Motor neuron (in vitro differentiated cells): ENCODE data around the gene ACACB. TPM values are rescaled to one million over a fixed set of nuclear protein-coding genes. Genes with fewer than 3 reads are reported as not detected.

Experiments used
- ATAC-seq, 8 experiments: fragments of 200-7000 bp; cut with Tn5 transposase; replicated peaks in 6 of 8; 2 replicates each; pipeline ENCODE4 v1.8.0; 2021; ENCODE audit warnings: mild to moderate bottlenecking in 8 of 8, moderate library complexity in 8 of 8
- H3K27ac ChIP-seq, 2 donors: fragments of 250-450 bp; sonication (Bioruptor Pico); 2 replicates each; pipeline ENCODE4 v1.9.0; 2021; ENCODE audit warnings: antibody characterized with exemption in 2 of 2, mild to moderate bottlenecking in 2 of 2, moderate library complexity in 1 of 2
- H3K4me1 ChIP-seq, 2 donors: fragments of 250-450 bp; sonication (Bioruptor Pico); replicated peaks in 1 of 2; 2 replicates each; pipeline ENCODE4 v1.6.1; 2021; ENCODE audit warnings: antibody characterized with exemption in 2 of 2, mild to moderate bottlenecking in 2 of 2, moderate library complexity in 1 of 2
- H3K4me3 ChIP-seq, 5 donors: fragments of 250-450 bp; sonication (Bioruptor Pico); 2 replicates each; pipeline ENCODE4 v1.9.0; 2021; ENCODE audit warnings: antibody characterized with exemption in 5 of 5, mild to moderate bottlenecking in 5 of 5, moderate library complexity in 4 of 5
- WGBS, 10 experiments: fragments of 450-650 bp; shearing (Covaris generic); methylation state at CpG; one replicate each; pipeline ENCODE4 v1.0.0; 2022; 5-methylcytosine and 5-hydroxymethylcytosine counted together
- in situ Hi-C, 9 experiments: fragments of 400-800 bp; cut with MboI; loops; one replicate each; pipeline ENCODE4 v1.15.0; 2021; ENCODE audit warnings: low sequenced_read_pairs in 9 of 9, low pct_unique_long_range_greater_than_20kb in 2 of 9; ENCODE audit not compliant: unreplicated experiment in 9 of 9
- total RNA-seq, 8 experiments: library from RNA; unstranded; fragments of 300-600 nt; gene quantifications; 2 replicates each; pipeline versions ENCODE4 v1.2.3 to v1.2.4, GENCODE V29; 2022

ACACB gene
- total RNA-seq, 8 experiments from 2014 or later, result 1.9 to 8.0 (median 4.2) TPM

GRCh38 chr12:109097140-109097434 lies 19.3 kb upstream of the ACACB start:
- Histone ChIP-seq H3K27ac (peak overlapping the region in 1 of 2 donors; percentile 72), H3K4me1 (peaks cover 11% of the 10 kb centered on the region in 2 donors), H3K4me3 (peak overlapping the region; percentile 36 to 91 (median 83))
- ATAC-seq, result no peak
- in situ Hi-C loops, result loop anchor here in 2 of 9 experiments (25.0 kb wide), 3 partner anchors 235 to 460 kb away; partner anchors contain the start of genes SELPLG (in 1 of the 2) and SSH1 (in 1 of the 2)
- 40% methylated on average over 2 to 3 of the region's 11 CpGs; no CpG with 5 or more reads in 8 of the 10 experiments for WGBS, 10 experiments

GRCh38 chr12:109097435-109098182 lies 18.8 kb upstream of the ACACB start, which contains the start of gene UNG:
Gene UNG (plus strand): TSS chr12:109097597. CDS start chr12:109097680, 83 bp downstream.
- 0% methylated on average over 5 of the region's 71 CpGs; no CpG with 5 or more reads in 9 of the 10 experiments for WGBS, 10 experiments
- H3K4me1 ChIP-seq, result peaks cover 5% of the 10 kb centered on the region in 2 donors
- peak; percentile 70 to 96 (median 93) for ATAC-seq
- peak within 1 kb of the TSS; percentile 78 to 91 (median 83) for H3K4me3 ChIP-seq
- in situ Hi-C loops, result loop anchor here in 2 of 9 experiments (25.0 kb wide), 3 partner anchors 235 to 460 kb away; partner anchors contain the start of genes SELPLG (in 1 of the 2) and SSH1 (in 1 of the 2)
- peak within 1 kb of the TSS; percentile 75 for H3K27ac ChIP-seq

- WGBS, 10 experiments, result 5% methylated on average over 12 of the region's 32 CpGs; no CpG with 5 or more reads in 9 of the 10 experiments
- in situ Hi-C loops, result loop anchor here in 2 of 9 experiments (25.0 kb wide), 3 partner anchors 236 to 461 kb away; partner anchors contain the start of genes SELPLG (in 1 of the 2) and SSH1 (in 1 of the 2)
- ATAC-seq, result peak; percentile 49 to 71 (median 63)
- peak overlapping the region; percentile 75 for H3K27ac ChIP-seq
- H3K4me1 ChIP-seq, result peaks cover 4% of the 10 kb centered on the region in 2 donors
- H3K4me3 ChIP-seq, result peak overlapping the region; percentile 78 to 91 (median 83)
Observed at GRCh38 chr12:109098183-109098604, 18.2 kb upstream of the ACACB start.

- peak in 1 of 8 experiments; percentile 1 for ATAC-seq
- in situ Hi-C loops, result loop anchor here in 2 of 9 experiments (25.0 kb wide), 3 partner anchors 236 to 461 kb away; partner anchors contain the start of genes SELPLG (in 1 of the 2) and SSH1 (in 1 of the 2)
- WGBS, 10 experiments, result 0 to 30% (median 4%) methylated on average over 1 to 7 of the region's 8 CpGs; no CpG with 5 or more reads in 1 of the 10 experiments
- Histone ChIP-seq H3K4me3 (peak overlapping the region; percentile 78 to 91 (median 83)), H3K4me1 (peaks cover 4% of the 10 kb centered on the region in 2 donors), H3K27ac (peak overlapping the region; percentile 75)
Observed at GRCh38 chr12:109098651-109099050, 17.7 kb upstream of the ACACB start.

GRCh38 chr12:109099431-109100020 lies 16.9 kb upstream of the ACACB start:
- peaks cover 4% of the 10 kb centered on the region in 2 donors for H3K4me1 ChIP-seq
- H3K27ac ChIP-seq, result no peak overlapping the region
- 16 to 97% (median 85%) methylated on average over 3 to 10 of the region's 12 CpGs; no CpG with 5 or more reads in 1 of the 10 experiments for WGBS, 10 experiments
- in situ Hi-C loops, result loop anchor here in 4 of 9 experiments (25.0 kb wide), 4 partner anchors 237 to 462 kb away; partner anchors contain the start of genes SELPLG (in 1 of the 4) and SSH1 (in 1 of the 4)
- peak overlapping the region in 3 of 5 donors; percentile 78 to 83 (median 80) for H3K4me3 ChIP-seq
- ATAC-seq, result no peak

- H3K27ac ChIP-seq, result no peak overlapping the region
- no peak overlapping the region for H3K4me3 ChIP-seq
- 82 to 100% (median 99%) methylated on average over 1 to 4 of the region's 4 CpGs; no CpG with 5 or more reads in 4 of the 10 experiments for WGBS, 10 experiments
- in situ Hi-C loops, result loop anchor here in 3 of 9 experiments (25.0 kb wide), 1 partner anchor 287 kb away; no protein-coding TSS in a partner anchor
- ATAC-seq, result no peak
- H3K4me1 ChIP-seq, result peaks cover 4% of the 10 kb centered on the region in 2 donors
Observed at GRCh38 chr12:109100741-109101140, 15.6 kb upstream of the ACACB start.

- H3K4me1 ChIP-seq, result peaks cover 4% of the 10 kb centered on the region in 2 donors
- no peak for ATAC-seq
- no peak overlapping the region for H3K4me3 ChIP-seq
- WGBS, 10 experiments, result 10 to 100% (median 87%) methylated on average over 1 to 3 of the region's 3 CpGs
- in situ Hi-C loops, result loop anchor here in 3 of 9 experiments (25.0 kb wide), 1 partner anchor 285 kb away; no protein-coding TSS in a partner anchor
- no peak overlapping the region for H3K27ac ChIP-seq
Observed at GRCh38 chr12:109102491-109102890, 13.9 kb upstream of the ACACB start.

- 88 to 100% (median 100%) methylated on average over 1 to 5 of the region's 5 CpGs; no CpG with 5 or more reads in 3 of the 10 experiments for WGBS, 10 experiments
- no peak overlapping the region for H3K4me3 ChIP-seq
- peaks cover 0 to under 1% of the 10 kb centered on the region in 2 donors for H3K4me1 ChIP-seq
- in situ Hi-C loops, result loop anchor here in 3 of 9 experiments (25.0 kb wide), 1 partner anchor 282 kb away; no protein-coding TSS in a partner anchor
- no peak overlapping the region for H3K27ac ChIP-seq
- ATAC-seq, result no peak
Observed at GRCh38 chr12:109105176-109105575, 11.2 kb upstream of the ACACB start.

- Histone ChIP-seq H3K4me3 (no peak overlapping the region), H3K27ac (peak overlapping the region in 1 of 2 donors; percentile 4)
- 50 to 100% (median 88%) methylated on average over 1 to 6 of the region's 6 CpGs; no CpG with 5 or more reads in 2 of the 10 experiments for WGBS, 10 experiments
Observed at GRCh38 chr12:109109746-109110350, 6.5 kb upstream of the ACACB start.

GRCh38 chr12:109110988-109111495 lies 5.3 kb upstream of the ACACB start:
- H3K27ac ChIP-seq, result peak overlapping the region; percentile 62 to 89
- WGBS, 10 experiments, result 0 to 30% (median 19%) methylated on average over 1 to 7 of the region's 28 CpGs; no CpG with 5 or more reads in 6 of the 10 experiments
- peak; percentile 81 to 96 (median 94) for ATAC-seq
- in situ Hi-C loops, result loop anchor here in 4 of 9 experiments (10.0 to 25.0 kb wide), 2 partner anchors 274 to 276 kb away; no protein-coding TSS in a partner anchor
- H3K4me1 ChIP-seq, result peaks cover 4 to 24% of the 10 kb centered on the region in 2 donors
- peak overlapping the region; percentile 11 to 47 (median 28) for H3K4me3 ChIP-seq

More at GRCh38 chr12:109109746-109110350, 6.5 kb upstream of the ACACB start:
- H3K4me1 ChIP-seq, result peaks cover 4 to 18% of the 10 kb centered on the region in 2 donors
- in situ Hi-C loops, result loop anchor here in 4 of 9 experiments (10.0 to 25.0 kb wide), 2 partner anchors 275 to 277 kb away; no protein-coding TSS in a partner anchor
- no peak for ATAC-seq

GRCh38 chr12:109112720-109113465 lies 3.5 kb upstream of the ACACB start:
- 60 to 100% (median 86%) methylated on average over 1 to 11 of the region's 11 CpGs; no CpG with 5 or more reads in 1 of the 10 experiments for WGBS, 10 experiments
- Histone ChIP-seq H3K27ac (no peak overlapping the region), H3K4me1 (peaks cover 7 to 31% of the 10 kb centered on the region in 2 donors), H3K4me3 (no peak overlapping the region)
- ATAC-seq, result peak in 1 of 8 experiments; percentile 29
- in situ Hi-C loops, result loop anchor here in 4 of 9 experiments (10.0 to 25.0 kb wide), 2 partner anchors 272 to 274 kb away; no protein-coding TSS in a partner anchor
